ENCODE data around the gene FHOD3.

The FHOD3 gene

GRCh38 chr18:36527740-36528455, 230.4 kb downstream of the FHOD3 start:
- FAIRE-seq: no peak
- no peak for DNase-seq (ENCODE audit: insufficient read length, low spot score)
- TF ChIP-seq POU2F2 (IDR thresholded peaks at IDR 0.05; ENCODE audit: low read depth, low read length): no peak
- TF ChIP-seq PAX5 (IDR thresholded peaks at IDR 0.05; ENCODE audit: insufficient read depth, low read length, severe bottlenecking): no peak
- no peak for TF ChIP-seq TAF1 (IDR thresholded peaks at IDR 0.05; ENCODE audit: low read depth, low read length)

DNA sequence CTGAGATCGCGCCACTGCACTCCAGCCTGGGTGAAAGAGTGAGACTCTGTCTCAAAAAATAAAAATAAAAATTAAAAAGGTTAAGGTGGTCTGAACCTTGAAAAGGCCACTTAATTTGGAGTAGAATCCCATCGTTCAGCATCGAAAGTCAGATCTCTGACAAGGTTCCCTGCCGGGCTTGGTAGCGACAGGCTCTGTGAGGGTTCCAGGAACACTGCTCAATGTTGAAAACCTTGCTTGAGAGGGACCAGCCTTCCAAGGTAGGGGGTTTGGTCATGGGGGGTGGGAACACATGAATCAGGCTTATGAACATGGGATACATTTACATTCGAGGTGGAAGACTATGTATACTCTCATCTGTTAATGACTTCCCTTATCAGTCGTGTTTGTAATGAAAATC, 232.2 kb downstream of the FHOD3 start:
- FAIRE-seq (no peak), DNase-seq (ENCODE audit: insufficient read length, low spot score) (no peak)
- no peak for TF ChIP-seq POLR2AphosphoS5 (IDR thresholded peaks at IDR 0.05; ENCODE audit: low read depth, low read length)
- TF ChIP-seq TAF1 (IDR thresholded peaks at IDR 0.05; ENCODE audit: low read depth, low read length): no peak
- TF ChIP-seq SPI1 (IDR thresholded peaks at IDR 0.05; ENCODE audit: low read depth, low read length): no peak
- TF ChIP-seq PAX5 (IDR thresholded peaks at IDR 0.05; ENCODE audit: insufficient read depth, low read length, severe bottlenecking): no peak
- no peak for TF ChIP-seq POU2F2 (IDR thresholded peaks at IDR 0.05; ENCODE audit: low read depth, low read length)
- no peak for TF ChIP-seq POLR2A (IDR thresholded peaks at IDR 0.05; ENCODE audit: low read depth, low read length)

DNA sequence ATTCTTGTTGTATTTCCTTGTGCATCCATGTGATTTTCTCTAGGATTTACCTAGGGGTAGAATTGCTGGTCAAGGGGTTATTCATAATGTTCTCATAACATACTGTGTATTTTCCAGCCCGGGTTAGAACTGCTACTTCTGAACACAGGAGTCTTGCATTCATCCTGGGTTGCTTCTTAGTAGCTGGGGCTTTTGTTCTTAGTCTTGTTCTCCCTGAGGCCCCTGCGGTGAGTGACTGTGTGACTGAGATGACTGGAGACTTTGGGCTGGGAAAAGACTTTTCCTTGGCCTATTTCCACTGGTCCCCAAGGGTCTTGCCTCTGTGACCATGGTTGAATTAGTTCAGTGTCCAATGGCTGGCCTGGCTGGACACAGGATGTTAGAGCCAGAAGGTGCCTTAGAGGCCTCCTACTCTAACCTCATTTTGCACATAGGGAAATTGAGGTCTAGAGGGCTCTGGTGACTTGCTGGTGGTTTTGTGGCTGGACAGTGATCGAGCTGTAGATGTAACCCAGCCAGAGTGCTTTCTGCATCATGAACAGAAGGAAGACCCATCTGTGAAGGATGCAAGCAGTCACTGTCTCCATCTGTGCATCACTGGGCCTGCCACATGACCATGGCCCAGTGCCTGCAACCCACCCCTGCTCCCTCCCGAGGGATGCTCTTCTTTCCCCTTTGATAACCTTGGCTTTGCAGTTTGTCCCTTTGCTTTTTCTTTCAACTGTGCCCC, 233.3 kb downstream of the FHOD3 start:
- FAIRE-seq (no peak), DNase-seq (ENCODE audit: insufficient read length, low spot score) (no peak)
- TF ChIP-seq POLR2AphosphoS5 (IDR thresholded peaks at IDR 0.05; ENCODE audit: low read depth, low read length) (no peak), POLR2A (IDR thresholded peaks at IDR 0.05; ENCODE audit: low read depth, low read length) (no peak), POU2F2 (IDR thresholded peaks at IDR 0.05; ENCODE audit: low read depth, low read length) (no peak), PAX5 (IDR thresholded peaks at IDR 0.05; ENCODE audit: insufficient read depth, low read length, severe bottlenecking) (no peak), TAF1 (IDR thresholded peaks at IDR 0.05; ENCODE audit: low read depth, low read length) (no peak), SPI1 (IDR thresholded peaks at IDR 0.05; ENCODE audit: low read depth, low read length) (no peak)

DNA sequence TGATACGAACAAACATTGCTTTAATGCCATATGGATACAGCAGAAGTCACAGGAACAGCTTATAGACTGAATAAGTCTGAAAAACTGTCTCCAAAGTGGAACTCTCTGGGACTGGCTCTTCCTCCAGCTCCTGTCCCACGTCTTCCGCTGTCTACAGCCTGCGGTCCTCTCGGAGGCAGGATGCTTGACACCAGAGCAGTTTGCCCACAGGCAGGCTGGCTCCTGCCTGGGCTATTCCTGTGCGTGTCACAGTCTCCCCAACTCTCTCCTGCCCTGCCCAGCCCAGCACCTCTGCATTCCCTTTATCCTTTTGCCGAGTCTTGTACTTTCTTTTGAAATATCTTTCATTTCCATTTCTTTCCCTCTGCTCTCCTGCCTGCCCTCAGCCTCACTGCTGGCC, 234.1 kb downstream of the FHOD3 start:
- TF ChIP-seq POU2F2 (IDR thresholded peaks at IDR 0.05; ENCODE audit: low read depth, low read length): no peak
- FAIRE-seq (no peak), DNase-seq (ENCODE audit: insufficient read length, low spot score) (no peak)

GRCh38 chr18:36532394-36532793, 234.9 kb downstream of the FHOD3 start:
- DNase-seq (ENCODE audit: insufficient read length, low spot score): no peak
- FAIRE-seq: no peak
- TF ChIP-seq POU2F2 (IDR thresholded peaks at IDR 0.05; ENCODE audit: low read depth, low read length) (no peak), POLR2A (IDR thresholded peaks at IDR 0.05; ENCODE audit: low read depth, low read length) (no peak), PAX5 (IDR thresholded peaks at IDR 0.05; ENCODE audit: insufficient read depth, low read length, severe bottlenecking) (no peak), TAF1 (IDR thresholded peaks at IDR 0.05; ENCODE audit: low read depth, low read length) (no peak), SPI1 (IDR thresholded peaks at IDR 0.05; ENCODE audit: low read depth, low read length) (no peak), POLR2AphosphoS5 (IDR thresholded peaks at IDR 0.05; ENCODE audit: low read depth, low read length) (no peak)

GRCh38 chr18:36532815-36533214, 235.3 kb downstream of the FHOD3 start:
- no peak for FAIRE-seq
- DNase-seq (ENCODE audit: insufficient read length, low spot score): no peak
- no peak for TF ChIP-seq TAF1 (IDR thresholded peaks at IDR 0.05; ENCODE audit: low read depth, low read length)
- TF ChIP-seq POU2F2 (IDR thresholded peaks at IDR 0.05; ENCODE audit: low read depth, low read length): no peak
- no peak for TF ChIP-seq POLR2AphosphoS5 (IDR thresholded peaks at IDR 0.05; ENCODE audit: low read depth, low read length)

DNA sequence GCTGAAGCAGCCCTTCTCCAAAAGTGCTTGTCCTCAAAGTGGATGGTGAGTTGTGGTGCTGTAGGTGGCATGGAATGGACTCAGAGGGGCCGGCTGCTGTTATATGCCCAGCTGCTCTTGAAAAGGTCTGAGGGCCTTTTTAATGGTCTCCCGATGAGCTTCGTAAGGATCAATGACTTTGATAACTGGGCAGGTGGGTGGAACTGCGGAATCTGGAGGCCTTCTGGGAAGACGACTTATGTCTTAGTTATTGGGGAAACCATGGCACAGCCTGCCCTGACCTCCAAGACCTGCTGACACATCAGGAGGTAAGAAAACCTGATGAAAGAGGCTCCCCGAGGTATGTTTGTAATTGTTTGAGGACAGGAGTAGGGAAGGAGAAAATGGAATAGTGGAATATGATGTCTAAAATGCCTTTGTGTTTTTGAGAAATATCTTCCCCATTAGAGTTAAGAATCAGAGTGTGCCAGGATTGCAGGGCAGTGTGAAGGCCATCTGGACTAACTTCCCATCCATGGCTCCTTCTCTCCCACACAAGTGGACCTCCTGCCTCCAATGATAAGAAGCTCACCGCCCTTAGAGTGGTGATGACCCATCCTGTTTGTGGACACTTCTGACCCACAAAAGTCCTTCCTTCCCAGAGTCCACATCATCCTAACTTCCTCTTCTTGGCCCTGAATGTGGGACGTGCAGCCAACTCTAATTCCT, 236.1 kb downstream of the FHOD3 start:
- DNase-seq (ENCODE audit: insufficient read length, low spot score) (no peak), FAIRE-seq (no peak)
- no peak for TF ChIP-seq POU2F2 (IDR thresholded peaks at IDR 0.05; ENCODE audit: low read depth, low read length)
- no peak for TF ChIP-seq POLR2AphosphoS5 (IDR thresholded peaks at IDR 0.05; ENCODE audit: low read depth, low read length)
- no peak for TF ChIP-seq SPI1 (IDR thresholded peaks at IDR 0.05; ENCODE audit: low read depth, low read length)
- no peak for TF ChIP-seq TAF1 (IDR thresholded peaks at IDR 0.05; ENCODE audit: low read depth, low read length)
- no peak for TF ChIP-seq POLR2A (IDR thresholded peaks at IDR 0.05; ENCODE audit: low read depth, low read length)
- no peak for TF ChIP-seq PAX5 (IDR thresholded peaks at IDR 0.05; ENCODE audit: insufficient read depth, low read length, severe bottlenecking)

DNA sequence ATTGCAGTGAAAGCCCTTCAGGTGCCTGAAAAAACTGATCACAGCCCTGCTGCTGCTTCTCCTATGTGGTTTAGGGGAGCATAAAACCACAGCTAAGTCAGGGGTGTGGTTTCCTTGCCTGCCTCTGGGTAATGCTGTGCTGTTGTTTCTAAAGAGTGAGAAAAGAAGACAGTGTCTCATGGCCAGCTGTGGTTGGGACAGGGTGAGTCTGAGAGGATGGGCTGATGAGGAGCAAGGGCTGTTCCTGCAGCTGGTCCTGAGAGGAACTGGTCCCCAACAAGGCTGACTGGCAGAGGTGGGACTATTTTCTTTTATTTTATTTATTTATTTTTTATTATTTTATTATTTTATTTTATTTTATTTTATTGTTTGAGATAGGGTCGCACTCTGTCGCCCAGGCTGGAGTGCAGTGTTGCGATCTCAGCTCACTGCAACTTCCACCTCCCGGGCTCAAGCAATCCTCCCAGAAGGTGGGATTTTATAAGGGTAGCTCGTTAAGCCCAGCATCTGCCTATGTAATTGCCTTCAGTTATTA, 236.7 kb downstream of the FHOD3 start:
- TF ChIP-seq POU2F2 (IDR thresholded peaks at IDR 0.05; ENCODE audit: low read depth, low read length) (no peak), POLR2AphosphoS5 (IDR thresholded peaks at IDR 0.05; ENCODE audit: low read depth, low read length) (no peak), POLR2A (IDR thresholded peaks at IDR 0.05; ENCODE audit: low read depth, low read length) (no peak), TAF1 (IDR thresholded peaks at IDR 0.05; ENCODE audit: low read depth, low read length) (no peak), PAX5 (IDR thresholded peaks at IDR 0.05; ENCODE audit: insufficient read depth, low read length, severe bottlenecking) (no peak), SPI1 (IDR thresholded peaks at IDR 0.05; ENCODE audit: low read depth, low read length) (no peak)
- DNase-seq (ENCODE audit: insufficient read length, low spot score): no peak
- FAIRE-seq: no peak

DNA sequence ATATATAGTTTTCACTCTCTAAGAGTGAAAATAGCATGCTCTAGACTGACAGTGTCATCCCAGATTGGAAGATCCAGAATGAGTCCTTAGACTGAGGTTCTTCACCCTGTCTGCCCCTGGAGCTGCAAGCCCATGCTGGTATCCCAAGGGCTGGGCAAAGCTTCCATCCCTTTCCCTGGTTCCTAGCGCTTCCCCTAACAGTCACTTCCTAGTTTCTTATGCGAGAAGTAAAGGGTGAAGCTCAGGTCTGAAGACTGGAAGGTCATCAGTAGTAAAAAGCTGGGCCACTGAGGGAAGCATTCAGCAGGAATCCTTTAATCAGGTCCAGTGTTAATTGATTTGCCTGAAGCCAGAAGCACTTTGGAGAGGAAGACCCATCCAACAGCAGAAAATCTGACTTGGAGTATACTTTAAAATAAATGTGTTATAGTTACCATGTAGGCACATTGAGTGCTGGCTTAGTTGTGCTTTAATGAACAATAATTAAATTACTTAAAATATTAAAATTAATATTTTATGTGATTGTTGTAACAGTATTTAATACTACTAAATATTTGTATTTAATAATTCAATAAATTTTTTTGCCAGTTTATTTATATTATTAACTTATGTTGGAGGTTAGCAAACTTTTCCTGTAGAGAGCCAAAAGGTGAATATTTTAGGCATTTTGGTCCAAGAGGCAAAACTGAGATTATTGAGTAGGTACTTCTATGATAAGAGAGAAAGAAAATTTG, 237.9 kb downstream of the FHOD3 start:
- DNase-seq (ENCODE audit: insufficient read length, low spot score): no peak
- FAIRE-seq: no peak
- TF ChIP-seq POLR2AphosphoS5 (IDR thresholded peaks at IDR 0.05; ENCODE audit: low read depth, low read length) (no peak), SPI1 (IDR thresholded peaks at IDR 0.05; ENCODE audit: low read depth, low read length) (no peak), PAX5 (IDR thresholded peaks at IDR 0.05; ENCODE audit: insufficient read depth, low read length, severe bottlenecking) (no peak), TAF1 (IDR thresholded peaks at IDR 0.05; ENCODE audit: low read depth, low read length) (no peak), POU2F2 (IDR thresholded peaks at IDR 0.05; ENCODE audit: low read depth, low read length) (no peak), POLR2A (IDR thresholded peaks at IDR 0.05; ENCODE audit: low read depth, low read length) (no peak)

Measured in GM12891 (cell line).